Measurements from ENCODE around the gene STAB2. TPM values are rescaled to one million over a fixed set of nuclear protein-coding genes. Genes with fewer than 3 reads are reported as not detected.

Gene STAB2, protein sequence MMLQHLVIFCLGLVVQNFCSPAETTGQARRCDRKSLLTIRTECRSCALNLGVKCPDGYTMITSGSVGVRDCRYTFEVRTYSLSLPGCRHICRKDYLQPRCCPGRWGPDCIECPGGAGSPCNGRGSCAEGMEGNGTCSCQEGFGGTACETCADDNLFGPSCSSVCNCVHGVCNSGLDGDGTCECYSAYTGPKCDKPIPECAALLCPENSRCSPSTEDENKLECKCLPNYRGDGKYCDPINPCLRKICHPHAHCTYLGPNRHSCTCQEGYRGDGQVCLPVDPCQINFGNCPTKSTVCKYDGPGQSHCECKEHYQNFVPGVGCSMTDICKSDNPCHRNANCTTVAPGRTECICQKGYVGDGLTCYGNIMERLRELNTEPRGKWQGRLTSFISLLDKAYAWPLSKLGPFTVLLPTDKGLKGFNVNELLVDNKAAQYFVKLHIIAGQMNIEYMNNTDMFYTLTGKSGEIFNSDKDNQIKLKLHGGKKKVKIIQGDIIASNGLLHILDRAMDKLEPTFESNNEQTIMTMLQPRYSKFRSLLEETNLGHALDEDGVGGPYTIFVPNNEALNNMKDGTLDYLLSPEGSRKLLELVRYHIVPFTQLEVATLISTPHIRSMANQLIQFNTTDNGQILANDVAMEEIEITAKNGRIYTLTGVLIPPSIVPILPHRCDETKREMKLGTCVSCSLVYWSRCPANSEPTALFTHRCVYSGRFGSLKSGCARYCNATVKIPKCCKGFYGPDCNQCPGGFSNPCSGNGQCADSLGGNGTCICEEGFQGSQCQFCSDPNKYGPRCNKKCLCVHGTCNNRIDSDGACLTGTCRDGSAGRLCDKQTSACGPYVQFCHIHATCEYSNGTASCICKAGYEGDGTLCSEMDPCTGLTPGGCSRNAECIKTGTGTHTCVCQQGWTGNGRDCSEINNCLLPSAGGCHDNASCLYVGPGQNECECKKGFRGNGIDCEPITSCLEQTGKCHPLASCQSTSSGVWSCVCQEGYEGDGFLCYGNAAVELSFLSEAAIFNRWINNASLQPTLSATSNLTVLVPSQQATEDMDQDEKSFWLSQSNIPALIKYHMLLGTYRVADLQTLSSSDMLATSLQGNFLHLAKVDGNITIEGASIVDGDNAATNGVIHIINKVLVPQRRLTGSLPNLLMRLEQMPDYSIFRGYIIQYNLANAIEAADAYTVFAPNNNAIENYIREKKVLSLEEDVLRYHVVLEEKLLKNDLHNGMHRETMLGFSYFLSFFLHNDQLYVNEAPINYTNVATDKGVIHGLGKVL (N-terminal part only)
- total RNA-seq (not detected), polyA plus RNA-seq (not detected)

- H3K9me3 ChIP-seq (ENCODE audit: control insufficient read depth in 1 of 2, low read length in 2 of 2): no peaks in the 10 kb centered on the region
- Mint-ChIP-seq H3K4me1 (no peaks in the 10 kb centered on the region), H3K36me3 (no peaks in the 10 kb centered on the region), H3K27ac (no peak within 1 kb of the TSS), H3K9me3 (peaks cover 0 to 3% (median 0%) of the 10 kb centered on the region in 8 donors), H3K4me3 (no peak within 1 kb of the TSS), H3K27me3 (peaks cover 3 to 5% of the 10 kb centered on the region in 2 donors)
- POLR2A ChIA-PET (ENCODE audit: partially characterized antibody): no interaction called here
- no peak for DNase-seq
- intact Hi-C loops (cut with micrococcal nuclease): no loop called here
- H3K4me3 ChIP-seq (ENCODE audit: low read length in 2 of 2): no peak within 1 kb of the TSS
- no peak within 1 kb of the TSS for H3K27ac ChIP-seq (ENCODE audit: low read depth, low read length)
- H3K27me3 ChIP-seq (ENCODE audit: insufficient read depth, low read length): peaks cover 3% of the 10 kb centered on the region
- no peaks in the 10 kb centered on the region for H3K4me1 ChIP-seq (ENCODE audit: insufficient read depth, low read length)
- CTCF ChIA-PET (ENCODE audit: partially characterized antibody): no interaction called here
- H3K36me3 ChIP-seq (ENCODE audit: insufficient read depth, low read length): no peaks in the 10 kb centered on the region
Observed at GRCh38 chr12:103586791-103587370, at the start of gene STAB2. TSS of gene STAB2 (plus strand) at chr12:103587273. CDS start at chr12:103587477, 204 bp downstream.

- intact Hi-C loops (cut with micrococcal nuclease): no loop called here
- H3K4me1 Mint-ChIP-seq: peaks cover 0 to 7% (median 4%) of the 10 kb centered on the region in 4 donors
- ChIA-PET CTCF (ENCODE audit: partially characterized antibody) (interaction anchor here (1.9 kb wide), 1 partner anchor 9 kb away, joined by 12 read pairs; no protein-coding TSS in a partner anchor), POLR2A (ENCODE audit: partially characterized antibody) (no interaction called here)
- H3K27me3 Mint-ChIP-seq: peaks cover 2% of the 10 kb centered on the region in 2 donors
- no peak overlapping the region for H3K27ac ChIP-seq (ENCODE audit: low read depth, low read length)
- H3K9me3 ChIP-seq (ENCODE audit: control insufficient read depth in 1 of 2, low read length in 2 of 2): no peaks in the 10 kb centered on the region
- H3K36me3 ChIP-seq (ENCODE audit: insufficient read depth, low read length): no peaks in the 10 kb centered on the region
- no peaks in the 10 kb centered on the region for H3K36me3 Mint-ChIP-seq
- H3K27ac Mint-ChIP-seq: no peak overlapping the region
- no peak overlapping the region for H3K4me3 Mint-ChIP-seq
- H3K4me1 ChIP-seq (ENCODE audit: insufficient read depth, low read length): no peaks in the 10 kb centered on the region
- peaks cover 0 to 3% (median 0%) of the 10 kb centered on the region in 8 donors for H3K9me3 Mint-ChIP-seq
- H3K27me3 ChIP-seq (ENCODE audit: insufficient read depth, low read length): no peaks in the 10 kb centered on the region
- H3K4me3 ChIP-seq (ENCODE audit: low read length in 2 of 2): no peak overlapping the region
- no peak for DNase-seq
Observed at GRCh38 chr12:103538397-103538796, 48.7 kb upstream of the STAB2 start.

- Histone ChIP-seq H3K4me1 (ENCODE audit: insufficient read depth, low read length) (no peaks in the 10 kb centered on the region), H3K4me3 (ENCODE audit: low read length in 2 of 2) (no peak overlapping the region), H3K27me3 (ENCODE audit: insufficient read depth, low read length) (no peaks in the 10 kb centered on the region), H3K27ac (ENCODE audit: low read depth, low read length) (no peak overlapping the region), H3K9me3 (ENCODE audit: control insufficient read depth in 1 of 2, low read length in 2 of 2) (no peaks in the 10 kb centered on the region), H3K36me3 (ENCODE audit: insufficient read depth, low read length) (no peaks in the 10 kb centered on the region)
- Mint-ChIP-seq H3K4me3 (no peak overlapping the region), H3K27ac (no peak overlapping the region), H3K36me3 (no peaks in the 10 kb centered on the region), H3K9me3 (peaks cover 0 to 3% (median 0%) of the 10 kb centered on the region in 8 donors), H3K4me1 (peaks cover 0 to 7% (median 4%) of the 10 kb centered on the region in 4 donors), H3K27me3 (peaks cover 2% of the 10 kb centered on the region in 2 donors)
- intact Hi-C loops (cut with micrococcal nuclease): loop anchor here (10.0 kb wide), 1 partner anchor 1446 kb away; no protein-coding TSS in a partner anchor
- POLR2A ChIA-PET (ENCODE audit: partially characterized antibody): no interaction called here
- CTCF ChIA-PET (ENCODE audit: partially characterized antibody): interaction anchor here (2.0 kb wide), 2 partner anchors 8 to 589 kb away, joined by 5 to 9 read pairs; no protein-coding TSS in a partner anchor
- DNase-seq: no peak
Observed at GRCh38 chr12:103540319-103540718, 46.8 kb upstream of the STAB2 start.

DNA sequence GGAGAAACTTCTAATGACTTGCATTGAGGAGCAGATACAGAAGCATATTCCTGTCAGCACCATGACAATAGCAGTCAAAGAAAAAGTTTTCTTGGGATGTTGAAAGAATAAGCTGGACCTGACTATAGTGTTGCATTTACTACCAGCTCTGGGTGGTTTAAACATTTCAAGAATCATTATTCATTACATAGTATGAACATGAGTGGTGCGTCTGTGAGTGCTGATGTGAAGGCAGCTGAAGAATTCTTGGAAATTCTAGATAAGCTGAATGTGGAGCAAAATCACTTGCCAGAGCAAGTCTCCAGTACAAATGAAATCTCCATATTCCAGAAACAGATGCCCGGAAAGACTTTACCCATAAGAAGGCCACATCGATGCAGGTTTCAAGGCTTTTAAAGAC, 45.0 kb upstream of the STAB2 start:
- POLR2A ChIA-PET (ENCODE audit: partially characterized antibody): no interaction called here
- intact Hi-C loops (cut with micrococcal nuclease): loop anchor here (10.0 kb wide), 1 partner anchor 1447 kb away; no protein-coding TSS in a partner anchor
- H3K9me3 Mint-ChIP-seq: peaks cover 0 to 3% (median 0%) of the 10 kb centered on the region in 8 donors
- H3K27ac ChIP-seq (ENCODE audit: low read depth, low read length): no peak overlapping the region
- no peaks in the 10 kb centered on the region for H3K9me3 ChIP-seq (ENCODE audit: control insufficient read depth in 1 of 2, low read length in 2 of 2)
- no peak overlapping the region for H3K4me3 Mint-ChIP-seq
- H3K4me1 Mint-ChIP-seq: peaks cover 0 to 7% (median 4%) of the 10 kb centered on the region in 4 donors
- no peaks in the 10 kb centered on the region for H3K4me1 ChIP-seq (ENCODE audit: insufficient read depth, low read length)
- no peak overlapping the region for H3K27ac Mint-ChIP-seq
- no peak overlapping the region for H3K4me3 ChIP-seq (ENCODE audit: low read length in 2 of 2)
- no peak for DNase-seq
- no peaks in the 10 kb centered on the region for H3K36me3 ChIP-seq (ENCODE audit: insufficient read depth, low read length)
- H3K27me3 ChIP-seq (ENCODE audit: insufficient read depth, low read length): peaks cover 4% of the 10 kb centered on the region
- H3K36me3 Mint-ChIP-seq: no peaks in the 10 kb centered on the region
- CTCF ChIA-PET (ENCODE audit: partially characterized antibody): interaction anchor here (1.2 to 2.0 kb wide), 3 partner anchors 17 to 659 kb away, joined by 3 to 5 read pairs (median 4); no protein-coding TSS in a partner anchor
- peaks cover 2 to 4% of the 10 kb centered on the region in 2 donors for H3K27me3 Mint-ChIP-seq

DNA sequence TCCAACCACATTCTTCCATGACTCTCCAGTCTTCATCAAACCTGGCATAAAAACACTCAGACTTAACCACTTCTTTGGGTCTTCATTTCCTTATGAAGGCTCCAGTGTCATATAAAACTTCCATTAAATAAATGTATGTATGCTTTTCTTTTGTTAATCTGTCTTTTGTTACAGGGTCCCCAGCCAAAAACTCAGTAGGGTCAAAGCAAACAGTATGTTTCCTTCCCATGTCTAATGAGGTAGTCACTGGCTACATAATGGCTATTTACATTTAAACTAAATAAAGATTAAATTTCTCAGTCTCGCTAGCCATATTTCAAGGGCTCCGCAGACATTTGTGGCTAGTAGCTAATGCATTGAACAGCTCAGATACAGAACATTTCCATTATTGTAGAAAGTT, 40.1 kb upstream of the STAB2 start:
- DNase-seq: no peak
- H3K4me3 Mint-ChIP-seq: no peak overlapping the region
- H3K4me1 Mint-ChIP-seq: peaks cover 0 to 5% (median 0%) of the 10 kb centered on the region in 4 donors
- intact Hi-C loops (cut with micrococcal nuclease): loop anchor here (2.0 to 10.0 kb wide), 2 partner anchors 50 to 1452 kb away; no protein-coding TSS in a partner anchor
- H3K4me3 ChIP-seq (ENCODE audit: low read length in 2 of 2): no peak overlapping the region
- H3K27ac ChIP-seq (ENCODE audit: low read depth, low read length): no peak overlapping the region
- no peak overlapping the region for H3K27ac Mint-ChIP-seq
- no peaks in the 10 kb centered on the region for H3K9me3 Mint-ChIP-seq
- H3K36me3 ChIP-seq (ENCODE audit: insufficient read depth, low read length): no peaks in the 10 kb centered on the region
- H3K9me3 ChIP-seq (ENCODE audit: control insufficient read depth in 1 of 2, low read length in 2 of 2): no peaks in the 10 kb centered on the region
- ChIA-PET POLR2A (ENCODE audit: partially characterized antibody) (no interaction called here), CTCF (ENCODE audit: partially characterized antibody) (interaction anchor here (1.9 to 5.8 kb wide), 6 partner anchors 9 to 664 kb away, joined by 7 to 110 read pairs (median 12); no protein-coding TSS in a partner anchor)
- H3K36me3 Mint-ChIP-seq: no peaks in the 10 kb centered on the region
- peaks cover 4% of the 10 kb centered on the region for H3K27me3 ChIP-seq (ENCODE audit: insufficient read depth, low read length)
- H3K4me1 ChIP-seq (ENCODE audit: insufficient read depth, low read length): no peaks in the 10 kb centered on the region
- peaks cover under 1 to 3% of the 10 kb centered on the region in 2 donors for H3K27me3 Mint-ChIP-seq

DNA sequence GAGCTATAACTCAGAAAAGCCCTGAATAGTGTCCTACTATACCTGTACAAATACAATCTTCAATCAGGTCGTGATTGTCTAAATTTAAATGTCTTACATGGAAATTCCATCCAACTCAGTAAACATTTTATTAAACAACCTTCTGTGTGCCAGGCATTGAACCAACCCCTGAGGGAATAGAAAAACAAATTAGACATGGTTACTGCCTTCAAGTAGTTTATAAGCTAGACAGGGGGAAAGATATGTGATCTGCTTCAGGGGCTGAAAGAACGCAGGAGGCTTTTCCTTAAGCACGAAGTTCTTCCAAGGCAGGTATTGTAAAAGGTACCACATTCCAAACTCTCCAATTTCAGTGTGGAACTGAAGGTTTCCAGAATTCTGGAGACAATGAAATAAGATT, 39.7 kb upstream of the STAB2 start:
- H3K9me3 Mint-ChIP-seq: no peaks in the 10 kb centered on the region
- H3K4me1 Mint-ChIP-seq: peaks cover 0 to 5% (median 0%) of the 10 kb centered on the region in 4 donors
- Histone ChIP-seq H3K27me3 (ENCODE audit: insufficient read depth, low read length) (peaks cover 4% of the 10 kb centered on the region), H3K4me1 (ENCODE audit: insufficient read depth, low read length) (no peaks in the 10 kb centered on the region), H3K27ac (ENCODE audit: low read depth, low read length) (no peak overlapping the region), H3K9me3 (ENCODE audit: control insufficient read depth in 1 of 2, low read length in 2 of 2) (no peaks in the 10 kb centered on the region), H3K4me3 (ENCODE audit: low read length in 2 of 2) (no peak overlapping the region), H3K36me3 (ENCODE audit: insufficient read depth, low read length) (no peaks in the 10 kb centered on the region)
- CTCF ChIA-PET (ENCODE audit: partially characterized antibody): interaction anchor here (1.0 to 5.8 kb wide), 9 partner anchors 10 to 1629 kb away, joined by 3 to 110 read pairs (median 9); no protein-coding TSS in a partner anchor
- H3K27ac Mint-ChIP-seq: no peak overlapping the region
- DNase-seq: no peak
- POLR2A ChIA-PET (ENCODE audit: partially characterized antibody): no interaction called here
- H3K4me3 Mint-ChIP-seq: no peak overlapping the region
- H3K27me3 Mint-ChIP-seq: peaks cover 1 to 3% of the 10 kb centered on the region in 2 donors
- H3K36me3 Mint-ChIP-seq: no peaks in the 10 kb centered on the region
- intact Hi-C loops (cut with micrococcal nuclease): loop anchor here (2.0 to 10.0 kb wide), 2 partner anchors 51 to 1453 kb away; no protein-coding TSS in a partner anchor
